ENCODE data around the gene SEPTIN10.
"Not testable (repeated sequence)": the region's sequence is repeated elsewhere in the genome, so short reads cannot be mapped to it uniquely, and the experiment has no call there.

The SEPTIN10 gene

GRCh38 chr2:109595644-109596043 is 18.1 kb downstream of the SEPTIN10 start:
- TF ChIP-seq CTCF (IDR thresholded peaks at IDR 0.05; ENCODE audit: low read depth, low read length), result no peak
- H3K4me3 ChIP-seq (replicated peaks in 1 of 2; ENCODE audit: low read depth in 2 of 2, low read length in 2 of 2), result no peak overlapping the region
- DNase-seq (ENCODE audit: low read depth in 2 of 2), result no peak

GRCh38 chr2:109594246-109594885 is 19.4 kb downstream of the SEPTIN10 start:
- DNase-seq (ENCODE audit: low read depth in 2 of 2), result no peak
- H3K4me3 ChIP-seq (replicated peaks in 1 of 2; ENCODE audit: low read depth in 2 of 2, low read length in 2 of 2), result no peak overlapping the region
- TF ChIP-seq CTCF (IDR thresholded peaks at IDR 0.05; ENCODE audit: low read depth, low read length), result no peak

- no peak overlapping the region for H3K4me3 ChIP-seq (replicated peaks in 1 of 2; ENCODE audit: low read depth in 2 of 2, low read length in 2 of 2)
Measured at GRCh38 chr2:109592905-109593304, 20.9 kb downstream of the SEPTIN10 start.

GRCh38 chr2:109591206-109591605 is 22.6 kb downstream of the SEPTIN10 start:
- DNase-seq (ENCODE audit: low read depth in 2 of 2), result no peak
- H3K4me3 ChIP-seq (replicated peaks in 1 of 2; ENCODE audit: low read depth in 2 of 2, low read length in 2 of 2), result no peak overlapping the region
- TF ChIP-seq CTCF (IDR thresholded peaks at IDR 0.05; ENCODE audit: low read depth, low read length), result no peak

More at GRCh38 chr2:109592905-109593304, 20.9 kb downstream of the SEPTIN10 start:
- no peak for DNase-seq (ENCODE audit: low read depth in 2 of 2)
- no peak for TF ChIP-seq CTCF (IDR thresholded peaks at IDR 0.05; ENCODE audit: low read depth, low read length)

GRCh38 chr2:109586687-109587086 is 27.1 kb downstream of the SEPTIN10 start:
- no peak for DNase-seq (ENCODE audit: low read depth in 2 of 2)
- TF ChIP-seq CTCF (IDR thresholded peaks at IDR 0.05; ENCODE audit: low read depth, low read length), result no peak
- no peak overlapping the region for H3K4me3 ChIP-seq (replicated peaks in 1 of 2; ENCODE audit: low read depth in 2 of 2, low read length in 2 of 2)

GRCh38 chr2:109582928-109583895 is 30.6 kb downstream of the SEPTIN10 start:
- no peak for TF ChIP-seq CTCF (IDR thresholded peaks at IDR 0.05; ENCODE audit: low read depth, low read length)
- peak; percentile 53 to 62 for DNase-seq (ENCODE audit: low read depth in 2 of 2)
- H3K4me3 ChIP-seq (replicated peaks in 1 of 2; ENCODE audit: low read depth in 2 of 2, low read length in 2 of 2), result no peak overlapping the region

- DNase-seq (ENCODE audit: low read depth in 2 of 2); H3K4me3 ChIP-seq (replicated peaks in 1 of 2; ENCODE audit: low read depth in 2 of 2, low read length in 2 of 2): not testable (repeated sequence)
Measured at GRCh38 chr2:109577630-109578029, 36.1 kb downstream of the SEPTIN10 start.
